GM10266 (cell line): ENCODE results near the gene ZNF436.

Experiments
- DNase-seq: peaks from one replicate; pipeline ENCODE4 v3.0.0; 2012; ENCODE audit errors: extremely low spot score
- CTCF ChIP-seq: IDR thresholded peaks from 2 replicates; pipeline ENCODE4 v1.5.1; 2012; ENCODE audit warnings: mild to moderate bottlenecking, low read depth; ENCODE audit not compliant: control insufficient read depth, insufficient read depth; ENCODE audit errors: missing control alignments

Gene ZNF436

GRCh38 chr1:23393706-23394105 lies 24.1 kb upstream of the ZNF436 start:
- TF ChIP-seq CTCF = no peak
- DNase-seq = no peak

- no peak for TF ChIP-seq CTCF
Observed at GRCh38 chr1:23392125-23392855, 22.7 kb upstream of the ZNF436 start.

GRCh38 chr1:23389837-23390321 lies 20.2 kb upstream of the ZNF436 start:
- no peak for DNase-seq

More at GRCh38 chr1:23392125-23392855, 22.7 kb upstream of the ZNF436 start:
- no peak for DNase-seq

GRCh38 chr1:23387494-23387893 lies 17.9 kb upstream of the ZNF436 start:
- TF ChIP-seq CTCF = no peak
- no peak for DNase-seq

More at GRCh38 chr1:23389837-23390321, 20.2 kb upstream of the ZNF436 start:
- TF ChIP-seq CTCF = no peak

GRCh38 chr1:23385119-23385621 lies 15.5 kb upstream of the ZNF436 start:
- TF ChIP-seq CTCF = no peak
- no peak for DNase-seq

GRCh38 chr1:23384312-23385058 lies 14.8 kb upstream of the ZNF436 start:
- TF ChIP-seq CTCF = no peak
- DNase-seq = no peak

GRCh38 chr1:23383577-23384311 lies 14.1 kb upstream of the ZNF436 start:
- TF ChIP-seq CTCF = no peak

More at GRCh38 chr1:23383577-23384311, 14.1 kb upstream of the ZNF436 start:
- DNase-seq = no peak
